IPS-18a (cell line): ENCODE data around the gene ACY1.
"Not testable (repeated sequence)": the region's sequence is repeated elsewhere in the genome, so short reads cannot be mapped to it uniquely, and the experiment has no call there.

Experiments
- H3K27ac ChIP-seq: one replicate; pipeline ENCODE4 v1.5.1; 2013; ENCODE audit warnings: low read length
- H3K27me3 ChIP-seq: one replicate; pipeline ENCODE4 v1.6.1; 2013; ENCODE audit warnings: mild to moderate bottlenecking, low read length; ENCODE audit not compliant: control insufficient read depth, insufficient read depth
- H3K36me3 ChIP-seq: one replicate; pipeline ENCODE4 v1.6.1; 2013; ENCODE audit warnings: low read depth, low read length; ENCODE audit not compliant: control insufficient read depth
- H3K4me1 ChIP-seq: one replicate; pipeline ENCODE4 v1.6.1; 2013; ENCODE audit warnings: low read depth, low read length; ENCODE audit not compliant: control insufficient read depth
- H3K4me3 ChIP-seq: one replicate; pipeline ENCODE4 v1.5.1; 2013; ENCODE audit warnings: low read length
- H3K9ac ChIP-seq: one replicate; pipeline ENCODE4 v1.6.1; 2013; ENCODE audit warnings: mild to moderate bottlenecking, low read length, moderate library complexity
- H3K9me3 ChIP-seq: one replicate; pipeline ENCODE4 v1.6.1; 2013; ENCODE audit warnings: low read depth, low read length; ENCODE audit not compliant: control insufficient read depth

The ACY1 gene

DNA sequence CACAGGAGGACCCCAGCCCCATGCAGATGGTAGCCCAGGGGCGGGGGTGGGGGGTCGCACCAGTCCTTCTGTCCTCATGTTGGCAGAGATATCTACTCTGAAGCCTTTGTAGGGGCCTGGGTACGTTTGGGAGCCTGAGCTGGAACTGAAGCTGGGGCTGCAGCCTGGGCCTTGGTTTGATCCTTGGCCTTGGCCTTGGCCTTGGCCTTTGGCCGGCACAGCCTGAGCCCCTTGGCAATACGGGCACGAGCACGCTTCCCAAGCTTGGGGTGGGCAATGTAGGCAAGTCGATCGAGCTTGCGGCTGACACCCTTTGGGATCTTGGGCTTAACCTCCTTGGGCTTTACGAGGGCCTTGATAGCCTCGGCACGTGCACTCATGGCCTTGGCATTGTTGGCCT, 10.3 kb downstream of the ACY1 start:
- H3K9ac ChIP-seq, H3K27ac ChIP-seq, H3K27me3 ChIP-seq, H3K4me1 ChIP-seq, H3K9me3 ChIP-seq, H3K4me3 ChIP-seq: not testable (repeated sequence)
- H3K36me3 ChIP-seq, result peaks cover 37% of the 10 kb centered on the region

DNA sequence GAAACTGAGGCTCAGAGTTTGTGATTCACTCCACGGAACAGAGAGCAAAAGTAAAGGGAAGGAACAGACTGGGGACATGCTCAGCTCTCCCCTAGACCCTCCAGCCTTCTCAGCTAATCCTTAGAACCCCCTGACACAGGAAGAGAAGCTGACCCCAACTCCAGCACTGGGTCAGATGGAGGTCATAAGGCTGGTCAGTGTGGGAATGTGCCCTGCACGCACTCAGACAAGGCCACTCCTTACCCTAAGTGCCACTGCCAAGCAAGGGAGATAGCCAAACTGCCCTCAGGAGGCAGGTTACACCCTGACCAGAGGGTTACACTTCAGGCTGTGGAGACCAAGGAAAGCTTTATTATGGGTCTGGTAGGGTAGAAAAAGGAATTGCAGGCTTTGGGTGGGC, 11.2 kb downstream of the ACY1 start:
- Histone ChIP-seq H3K9me3 (no peaks in the 10 kb centered on the region), H3K27me3 (no peaks in the 10 kb centered on the region), H3K36me3 (peaks cover 37% of the 10 kb centered on the region), H3K4me1 (peaks cover 8% of the 10 kb centered on the region), H3K27ac (no peak overlapping the region), H3K4me3 (peak overlapping the region; percentile 88), H3K9ac (peak overlapping the region; percentile 94)

DNA sequence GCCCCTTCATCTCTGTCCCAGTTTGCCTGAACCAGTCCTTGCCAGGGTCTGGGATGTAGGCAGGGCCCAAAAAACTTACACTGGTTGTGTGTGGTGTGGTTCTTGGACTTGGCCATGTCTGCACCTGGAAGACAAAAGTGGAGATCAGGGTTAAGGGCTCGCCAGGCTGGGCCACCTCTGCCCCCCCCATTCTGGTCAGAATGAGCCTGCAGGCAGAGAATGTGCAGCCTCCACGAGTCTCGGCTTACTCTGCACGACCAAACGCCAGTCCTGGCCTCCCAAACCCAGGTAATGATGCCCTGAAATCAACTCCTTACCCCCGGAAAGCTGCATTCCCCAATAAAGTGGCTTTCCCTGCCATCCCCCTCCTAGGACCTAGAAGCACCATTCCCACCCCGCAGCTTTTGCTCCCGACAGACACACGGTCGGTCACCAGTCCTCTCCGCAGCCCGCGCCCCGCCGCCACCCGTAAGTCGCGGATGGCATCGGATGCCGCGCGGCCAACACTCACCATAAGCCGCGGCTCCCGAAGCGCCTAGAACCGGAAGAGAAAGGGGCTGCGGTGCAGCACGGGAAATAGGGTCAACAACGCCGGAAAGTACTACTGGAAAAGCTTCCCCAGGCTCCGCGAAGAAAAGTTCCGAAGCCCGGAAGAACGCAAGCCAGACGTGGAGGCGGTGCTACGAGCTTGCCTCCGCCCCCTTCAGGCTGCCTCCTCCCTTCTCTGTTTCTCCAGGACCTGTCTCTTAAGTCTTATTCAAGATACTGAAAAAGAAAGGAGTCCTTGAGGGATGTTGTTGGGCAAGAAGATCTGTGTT, 12.2 kb downstream of the ACY1 start, which contains the start of gene RPL29:
TSS of gene RPL29 (minus strand) at position 550 of the 818 bp plus-strand sequence. CDS start at position 116, 434 bp downstream.
- peak within 1 kb of the TSS; percentile 94 for H3K9ac ChIP-seq
- H3K36me3 ChIP-seq, result peaks cover 37% of the 10 kb centered on the region
- no peaks in the 10 kb centered on the region for H3K9me3 ChIP-seq
- H3K27me3 ChIP-seq, result no peaks in the 10 kb centered on the region
- H3K4me1 ChIP-seq, result peaks cover 8% of the 10 kb centered on the region
- peak within 1 kb of the TSS; percentile 96 for H3K27ac ChIP-seq
- peak within 1 kb of the TSS; percentile 88 for H3K4me3 ChIP-seq

DNA sequence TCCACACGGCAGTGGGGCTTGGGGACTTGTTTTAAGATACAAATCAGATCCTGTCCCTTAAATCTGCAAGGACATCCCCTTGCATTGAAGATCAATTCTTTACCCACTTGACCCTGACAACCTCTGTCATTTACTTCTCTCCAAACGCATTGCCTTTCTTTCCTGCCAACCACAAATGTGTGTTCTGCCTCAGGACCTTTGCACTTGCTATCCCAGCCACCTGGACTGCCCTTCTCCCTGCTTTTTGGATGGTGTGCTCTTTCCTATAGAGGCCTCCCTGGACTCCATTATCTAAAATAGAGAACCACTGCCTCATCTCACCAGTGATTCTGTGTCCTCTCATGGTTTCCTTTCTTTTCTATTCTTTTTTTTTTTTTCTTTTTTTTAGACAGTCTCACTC, 13.8 kb downstream of the ACY1 start:
- no peak overlapping the region for H3K4me3 ChIP-seq
- H3K27ac ChIP-seq, result no peak overlapping the region
- no peaks in the 10 kb centered on the region for H3K27me3 ChIP-seq
- no peak overlapping the region for H3K9ac ChIP-seq
- peaks cover 12% of the 10 kb centered on the region for H3K4me1 ChIP-seq
- H3K9me3 ChIP-seq, result no peaks in the 10 kb centered on the region
- H3K36me3 ChIP-seq, result peaks cover 29% of the 10 kb centered on the region

DNA sequence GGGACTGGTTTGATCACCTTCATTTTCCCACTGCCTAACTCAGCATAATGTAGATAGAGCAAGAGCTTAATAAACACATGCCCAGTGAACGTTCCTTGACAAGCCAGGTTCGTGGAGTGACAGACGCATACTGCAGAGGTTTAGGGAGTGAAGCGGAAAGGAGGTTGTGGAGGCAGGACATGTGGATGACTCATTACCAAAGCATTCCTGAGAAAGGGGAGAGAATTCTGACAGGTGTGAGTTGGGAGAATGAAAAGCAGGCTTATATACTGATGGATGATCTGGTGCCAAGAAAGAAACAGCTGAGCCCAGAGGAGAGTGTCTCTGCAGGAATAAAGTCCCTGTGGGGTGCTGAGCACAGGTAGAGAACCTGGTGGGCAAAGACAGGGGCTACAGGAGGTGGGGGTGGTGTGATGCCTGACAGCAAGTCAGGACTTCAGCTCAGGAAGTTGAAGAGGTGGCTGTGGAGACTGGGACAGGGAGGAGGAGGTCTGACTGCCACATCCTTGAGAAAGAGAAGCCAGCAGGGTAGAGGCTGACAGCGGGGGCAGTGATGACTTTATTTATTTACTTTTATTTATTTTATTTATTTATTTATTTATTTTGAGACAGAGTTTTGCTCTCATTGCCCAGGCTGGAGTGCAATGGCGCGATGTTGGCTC, 14.7 kb downstream of the ACY1 start:
- H3K9ac ChIP-seq, result no peak overlapping the region

DNA sequence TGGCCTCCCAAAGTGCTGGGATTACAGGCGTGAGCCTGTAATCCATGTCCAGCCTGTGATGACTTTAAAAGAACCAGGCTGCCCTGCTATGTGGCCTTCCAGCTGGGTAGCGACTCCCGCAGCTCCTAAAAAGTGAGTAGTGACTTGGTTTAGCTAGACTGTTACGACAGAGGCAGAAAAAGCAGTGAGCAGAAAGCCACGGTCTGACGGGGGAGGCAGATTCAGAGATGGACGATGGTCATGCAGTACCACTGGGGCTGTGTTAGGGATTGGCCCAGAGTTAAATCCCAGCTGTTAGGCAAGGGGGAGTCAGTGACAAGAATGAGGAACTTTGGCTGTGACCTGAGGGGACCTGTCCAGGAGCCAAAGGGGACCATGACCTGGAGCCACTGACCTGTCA, 15.4 kb downstream of the ACY1 start:
- H3K9me3 ChIP-seq, result no peaks in the 10 kb centered on the region
- H3K9ac ChIP-seq, result no peak overlapping the region
- no peak overlapping the region for H3K27ac ChIP-seq
- peaks cover 14% of the 10 kb centered on the region for H3K36me3 ChIP-seq
- H3K4me1 ChIP-seq, result peaks cover 24% of the 10 kb centered on the region
- no peaks in the 10 kb centered on the region for H3K27me3 ChIP-seq
- H3K4me3 ChIP-seq, result no peak overlapping the region

More for the DNA sequence above, 14.7 kb downstream of the ACY1 start:
- Histone ChIP-seq H3K4me3 (no peak overlapping the region), H3K27me3 (no peaks in the 10 kb centered on the region), H3K27ac (no peak overlapping the region), H3K9me3 (no peaks in the 10 kb centered on the region), H3K36me3 (peaks cover 21% of the 10 kb centered on the region), H3K4me1 (peaks cover 18% of the 10 kb centered on the region)

DNA sequence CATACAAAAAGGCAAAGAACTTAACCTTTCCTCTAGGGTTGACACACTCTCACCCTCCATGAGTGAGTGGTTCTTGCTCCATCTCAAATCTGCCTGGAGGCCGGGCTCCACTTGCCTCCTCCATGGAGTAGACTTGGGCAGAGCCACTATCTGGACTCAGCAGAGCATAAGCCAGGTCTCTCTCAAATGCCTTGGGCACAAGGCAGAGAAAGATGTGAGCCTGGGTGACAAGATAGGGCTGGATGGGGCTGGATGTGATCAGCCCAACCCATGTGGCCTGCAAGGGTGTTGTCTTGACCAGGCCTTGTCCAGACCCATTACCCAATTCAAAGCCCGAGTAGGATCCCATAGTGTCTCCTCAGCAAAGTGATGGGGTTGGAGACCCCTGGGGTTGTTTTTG, 16.5 kb downstream of the ACY1 start:
- Histone ChIP-seq H3K27ac (no peak overlapping the region), H3K27me3 (no peaks in the 10 kb centered on the region), H3K9me3 (no peaks in the 10 kb centered on the region), H3K36me3 (peaks cover 3% of the 10 kb centered on the region), H3K9ac (no peak overlapping the region), H3K4me3 (no peak overlapping the region), H3K4me1 (peaks cover 31% of the 10 kb centered on the region)

DNA sequence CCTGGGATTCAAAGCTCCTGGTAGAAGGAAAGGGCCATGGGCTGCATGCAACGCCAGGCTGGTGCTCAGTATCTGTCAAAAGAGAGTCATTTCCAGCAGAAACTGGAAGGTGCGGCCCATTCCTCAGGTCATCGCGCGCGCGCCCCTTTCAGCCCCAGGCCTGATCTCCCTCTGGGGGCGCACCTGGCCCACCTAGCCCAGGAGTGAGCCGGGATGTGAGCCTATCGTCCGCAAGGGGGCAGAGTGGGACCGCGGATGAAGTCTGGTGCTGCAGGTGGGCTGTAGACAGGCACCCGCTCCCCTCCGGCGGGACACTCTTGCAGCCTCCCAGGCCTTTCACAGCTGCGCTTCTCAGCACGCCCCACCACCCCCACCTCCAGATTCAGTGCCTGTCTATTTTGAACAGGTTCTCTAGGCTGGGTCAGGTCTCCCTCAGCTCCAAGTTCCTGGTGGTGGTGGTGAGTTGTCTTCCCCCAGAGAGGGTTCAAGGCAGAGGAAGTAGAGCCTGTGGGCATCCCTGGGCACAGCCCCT, 18.2 kb downstream of the ACY1 start:
- H3K27ac ChIP-seq, result no peak overlapping the region
- H3K9ac ChIP-seq, result no peak overlapping the region
- no peak overlapping the region for H3K4me3 ChIP-seq

DNA sequence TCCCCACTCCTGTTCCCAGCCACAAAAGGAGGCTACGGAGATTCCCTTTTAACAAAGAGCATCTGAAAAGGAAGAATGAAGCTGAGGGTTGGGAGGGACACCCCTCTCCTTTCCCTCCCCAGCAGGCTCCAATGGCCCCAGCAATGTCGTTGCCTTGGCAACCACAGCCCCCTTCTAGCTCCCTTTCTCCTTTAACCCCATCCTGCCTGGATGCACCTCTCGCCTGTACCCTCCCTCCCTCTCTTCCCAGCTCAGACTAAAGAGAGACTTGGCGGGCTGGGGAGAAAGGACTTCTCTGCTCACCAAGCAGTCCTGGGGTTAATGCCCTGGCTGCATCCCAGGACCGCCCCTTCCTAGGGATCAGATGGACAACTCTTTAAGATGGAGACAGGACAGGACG, 19.4 kb downstream of the ACY1 start:
- Histone ChIP-seq H3K4me3 (peak overlapping the region; percentile 16), H3K36me3 (no peaks in the 10 kb centered on the region), H3K4me1 (peaks cover 52% of the 10 kb centered on the region), H3K27ac (no peak overlapping the region), H3K9me3 (no peaks in the 10 kb centered on the region), H3K9ac (no peak overlapping the region), H3K27me3 (no peaks in the 10 kb centered on the region)

More for the DNA sequence above, 18.2 kb downstream of the ACY1 start:
- Histone ChIP-seq H3K4me1 (peaks cover 44% of the 10 kb centered on the region), H3K36me3 (no peaks in the 10 kb centered on the region), H3K27me3 (no peaks in the 10 kb centered on the region), H3K9me3 (no peaks in the 10 kb centered on the region)

DNA sequence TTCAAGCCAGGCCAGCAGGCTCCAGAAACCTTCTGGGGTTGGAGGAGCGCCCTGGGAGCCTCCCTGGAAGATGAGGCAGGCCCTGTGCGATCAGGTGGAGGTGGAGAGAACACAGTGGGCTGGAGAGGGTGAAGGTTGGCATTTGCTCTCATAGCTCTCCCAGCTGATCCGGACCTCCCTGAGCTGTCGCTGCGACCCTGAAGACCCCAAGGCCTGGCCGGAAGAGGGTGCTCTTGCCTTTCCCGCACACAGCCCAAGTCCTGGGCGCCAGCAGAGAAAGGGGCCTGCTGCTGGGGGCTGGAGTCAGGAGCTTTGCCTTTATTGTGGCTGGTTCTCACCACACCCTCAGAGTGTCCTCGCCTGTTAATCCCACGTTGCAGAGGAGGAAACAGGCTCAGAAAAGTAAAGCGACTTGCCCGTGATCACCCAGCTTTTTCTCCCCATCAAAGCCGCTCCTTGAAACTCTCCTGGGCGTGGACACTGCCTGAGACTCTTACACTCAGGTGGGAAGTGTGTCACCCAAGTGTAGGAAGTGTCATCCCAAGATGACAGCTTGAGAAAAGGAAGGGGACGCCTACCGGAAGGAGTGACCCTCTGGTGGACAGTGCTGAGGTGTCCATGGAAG, 20.9 kb downstream of the ACY1 start:
- Histone ChIP-seq H3K9me3 (no peaks in the 10 kb centered on the region), H3K27me3 (no peaks in the 10 kb centered on the region), H3K4me3 (no peak overlapping the region), H3K9ac (no peak overlapping the region), H3K36me3 (no peaks in the 10 kb centered on the region), H3K27ac (no peak overlapping the region), H3K4me1 (peaks cover 50% of the 10 kb centered on the region)

DNA sequence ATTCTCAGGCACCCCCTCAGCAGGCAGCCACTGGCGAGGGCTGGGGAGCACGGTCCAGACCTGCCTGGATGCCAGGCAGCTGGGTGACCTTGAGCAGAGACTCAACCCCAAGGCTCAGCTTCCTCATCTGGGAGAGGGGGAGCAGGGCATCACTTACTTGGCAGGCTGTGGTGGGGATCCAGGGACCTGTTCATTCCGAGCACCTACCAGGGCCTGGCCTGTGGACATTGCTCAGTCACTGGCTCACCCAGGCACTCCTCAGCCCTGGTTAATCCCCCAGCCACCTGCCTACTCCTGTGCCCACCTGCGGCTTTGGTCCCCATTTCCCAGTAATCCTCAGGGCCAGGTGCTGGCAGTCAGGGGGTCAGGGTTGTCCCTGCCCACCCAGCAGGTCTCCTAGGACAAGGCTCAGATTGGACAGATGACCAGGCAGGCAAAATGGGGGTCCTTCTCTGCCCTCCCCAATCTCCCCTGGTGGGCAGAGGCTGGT, 21.6 kb downstream of the ACY1 start:
- peak overlapping the region; percentile 38 for H3K4me3 ChIP-seq
- H3K36me3 ChIP-seq, result no peaks in the 10 kb centered on the region
- peak overlapping the region; percentile 9 for H3K9ac ChIP-seq

More for the DNA sequence above, 21.6 kb downstream of the ACY1 start:
- Histone ChIP-seq H3K4me1 (peaks cover 50% of the 10 kb centered on the region), H3K9me3 (no peaks in the 10 kb centered on the region), H3K27me3 (no peaks in the 10 kb centered on the region), H3K27ac (peak overlapping the region; percentile 1)
